HEK293 (cell line): Measurements from ENCODE around the gene TUBB2B.
A peak's percentile ranks its signal among the peaks of the same experiment; 100 is the strongest.

ENCODE experiments used
- OSR2 ChIP-seq: fragments of 450-650 bp; formaldehyde crosslinking; IDR thresholded peaks from 2 replicates; pipeline ENCODE4 v1.5.1; 2016; ENCODE audit warnings: missing biosample characterization, missing genetic modification characterization
- ZNF76 ChIP-seq: fragments of 450-650 bp; formaldehyde crosslinking; IDR thresholded peaks from 2 replicates; pipeline ENCODE4; 2016; ENCODE audit warnings: low read depth, missing biosample characterization, missing genetic modification characterization, borderline replicate concordance

Gene TUBB2B

DNA sequence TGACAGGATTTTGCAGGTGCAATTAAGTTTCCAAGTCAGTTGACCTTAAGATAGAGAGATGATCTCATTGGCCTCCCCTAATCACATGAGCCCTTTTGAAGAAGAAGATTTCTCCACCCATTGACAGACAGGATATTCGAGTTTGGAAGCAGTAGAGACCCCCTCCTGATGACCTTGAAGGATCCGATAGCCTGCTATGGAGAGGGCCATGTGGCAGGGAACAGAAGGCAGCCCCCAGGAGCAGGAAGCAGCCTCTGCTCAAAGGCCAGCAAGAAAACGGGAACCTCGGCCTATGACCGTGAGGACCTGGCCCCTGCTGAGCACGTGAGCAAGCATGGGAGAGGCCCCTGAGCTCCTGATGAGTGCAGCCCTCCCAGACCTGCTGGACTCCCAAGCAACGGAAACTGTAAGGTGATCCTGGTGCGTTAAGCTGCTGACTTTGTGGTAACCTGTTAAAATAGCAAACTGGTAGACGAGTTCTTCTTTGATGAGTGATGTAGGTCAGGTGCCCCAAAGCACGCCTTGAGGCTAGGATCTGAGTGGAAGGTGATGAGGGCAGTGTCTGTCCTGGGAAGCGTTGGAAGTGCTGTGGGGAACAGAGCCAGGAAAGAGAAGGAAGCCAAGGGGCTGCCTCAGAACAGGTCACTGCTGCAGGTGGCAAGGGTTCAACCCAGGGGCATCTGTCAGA is 51.6 kb downstream of the TUBB2B start (continued):
- TF ChIP-seq OSR2 (tag by site-specific recombination): peak; percentile 44; the same call in 1 of the 2 replicates
- TF ChIP-seq ZNF76 (tag by site-specific recombination): no peak
